ENCODE data around the gene MGARP.

GRCh38 chr4:139319571-139319970 is 39.5 kb upstream of the MGARP start:
- TF ChIP-seq CTCF (conservative IDR thresholded peaks at IDR 0.05; ENCODE audit: low read depth in 2 of 2): no peak
- TF ChIP-seq CREB1 (CRISPR knock-in tag; IDR thresholded peaks at IDR 0.05; ENCODE audit: low read depth): no peak
- no peak for TF ChIP-seq POLR2AphosphoS5 (IDR thresholded peaks at IDR 0.05; ENCODE audit: low read depth)
- TF ChIP-seq EZH2 (IDR thresholded peaks at IDR 0.05; ENCODE audit: low read depth, unreplicated experiment): no peak
- TF ChIP-seq JUNB (IDR thresholded peaks at IDR 0.05; ENCODE audit: unreplicated experiment): no peak
- no peak for TF ChIP-seq REST (IDR thresholded peaks at IDR 0.05; ENCODE audit: unreplicated experiment)
- no peak for TF ChIP-seq ZNF114 (CRISPR knock-in tag; IDR thresholded peaks at IDR 0.05)
